NCI-H510A (cell line): ENCODE data around the gene ASPHD1.
A peak's percentile ranks its signal among the peaks of the same experiment; 100 is the strongest.
"Not testable (repeated sequence)": the region's sequence is repeated elsewhere in the genome, so short reads cannot be mapped to it uniquely, and the experiment has no call there.

ENCODE experiments used
- DNase-seq: peaks from one replicate; lab custom pipeline; 2025; lab: John Stamatoyannopoulos, UW

The ASPHD1 gene

DNA sequence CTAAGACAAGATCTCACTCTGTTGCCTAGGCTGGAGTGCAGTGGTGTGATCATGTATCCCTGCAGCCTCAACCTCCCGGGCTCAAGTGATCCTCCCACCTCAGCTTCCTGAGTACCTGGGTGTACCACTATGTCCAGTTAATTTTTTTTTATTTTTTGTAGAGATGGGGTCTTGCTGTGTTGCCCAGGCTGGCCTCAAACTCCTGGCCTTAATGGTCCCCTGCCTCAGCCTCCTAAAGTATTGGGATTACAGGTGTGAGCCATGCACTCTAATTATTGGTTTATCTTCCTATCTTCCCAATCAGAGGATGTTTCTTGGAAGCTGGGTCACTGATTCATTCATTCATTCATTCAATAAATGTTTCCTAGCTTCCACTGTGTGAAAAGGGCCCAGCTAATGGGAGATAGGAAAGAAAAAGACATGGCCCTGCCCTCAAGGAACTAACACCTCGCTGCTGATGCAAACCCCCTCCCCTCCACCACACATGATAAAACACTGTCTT lies 8.5 kb downstream of the ASPHD1 start:
- no peak for DNase-seq

DNA sequence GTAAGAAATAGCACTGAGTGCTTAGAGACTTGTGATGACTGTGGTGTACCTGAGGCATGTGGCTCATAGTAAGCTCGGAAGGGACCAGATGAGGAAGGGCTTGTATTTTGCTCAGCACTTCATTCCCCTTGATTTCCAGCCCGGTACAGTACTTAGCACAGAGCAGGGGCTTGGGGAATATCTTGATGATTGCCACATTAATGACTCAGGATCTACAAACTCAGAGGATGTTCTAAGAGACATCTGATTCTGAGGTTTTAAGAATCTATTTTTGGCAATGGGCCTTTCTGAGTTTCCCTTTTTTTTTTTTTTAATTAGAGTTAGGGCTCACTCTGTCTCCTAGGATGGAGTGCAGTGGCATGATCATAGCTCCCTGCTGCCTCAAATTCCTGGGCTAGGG lies 9.1 kb downstream of the ASPHD1 start:
- no peak for DNase-seq

DNA sequence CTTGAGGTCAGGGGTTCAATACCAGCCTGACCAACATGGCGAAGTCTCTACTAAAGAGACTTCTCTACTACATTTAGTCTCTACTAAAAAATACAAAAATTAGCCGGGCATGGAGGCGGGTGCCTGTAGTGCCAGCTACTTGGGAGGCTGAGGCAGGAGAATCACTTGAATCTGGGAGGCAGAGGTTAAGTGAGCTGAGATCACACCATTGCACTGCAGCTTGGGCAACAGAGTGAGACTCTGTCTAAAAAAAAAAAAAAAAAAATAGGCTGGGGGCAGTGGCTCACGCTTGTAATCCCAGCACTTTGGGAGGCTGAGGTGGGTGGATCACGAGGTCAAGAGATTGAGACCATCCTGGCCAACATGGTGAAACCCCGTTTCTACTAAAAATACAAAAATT lies 9.6 kb downstream of the ASPHD1 start:
- DNase-seq, result not testable (repeated sequence)

DNA sequence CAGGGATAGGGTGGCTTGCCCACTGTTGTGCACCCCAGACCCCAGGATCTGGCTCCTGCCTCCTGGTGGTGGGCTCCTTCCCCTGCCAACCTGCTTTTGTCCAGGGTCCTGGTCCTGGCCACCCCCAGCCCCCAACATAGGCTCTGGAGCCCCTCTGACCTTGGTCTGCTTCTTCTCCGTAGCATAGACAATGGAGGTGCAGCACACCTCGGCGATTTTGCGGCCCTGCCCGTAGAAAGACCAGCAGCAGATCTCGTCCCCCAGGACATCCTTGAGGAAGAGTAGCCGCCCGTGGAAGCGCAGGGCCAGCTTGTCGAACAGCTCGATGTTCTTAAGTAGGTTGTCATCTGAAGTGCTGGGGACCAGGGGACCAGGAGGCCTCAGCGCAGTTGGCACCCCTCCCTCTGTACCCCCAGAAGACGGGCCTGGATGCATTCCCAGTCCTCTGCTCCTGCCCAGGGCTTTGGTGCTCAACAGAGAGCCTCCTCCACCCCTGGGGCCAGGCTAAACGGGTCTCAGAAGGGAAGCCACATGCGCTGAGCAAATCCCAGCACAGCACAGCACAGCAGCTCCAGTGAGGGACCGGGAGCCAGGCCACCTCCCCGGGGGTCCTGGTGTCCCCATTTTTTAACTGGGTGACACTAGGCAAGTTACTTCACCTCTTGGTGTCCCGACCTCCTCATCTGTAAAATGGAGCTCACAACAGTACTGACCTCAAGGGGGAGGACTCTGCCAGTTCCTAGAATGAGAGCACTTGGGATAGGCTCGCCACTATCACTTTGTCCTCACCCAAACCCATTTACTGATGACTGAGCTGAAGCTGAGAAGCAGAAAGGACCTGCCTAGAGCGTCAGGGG lies 10.8 kb downstream of the ASPHD1 start:
- DNase-seq, result no peak

DNA sequence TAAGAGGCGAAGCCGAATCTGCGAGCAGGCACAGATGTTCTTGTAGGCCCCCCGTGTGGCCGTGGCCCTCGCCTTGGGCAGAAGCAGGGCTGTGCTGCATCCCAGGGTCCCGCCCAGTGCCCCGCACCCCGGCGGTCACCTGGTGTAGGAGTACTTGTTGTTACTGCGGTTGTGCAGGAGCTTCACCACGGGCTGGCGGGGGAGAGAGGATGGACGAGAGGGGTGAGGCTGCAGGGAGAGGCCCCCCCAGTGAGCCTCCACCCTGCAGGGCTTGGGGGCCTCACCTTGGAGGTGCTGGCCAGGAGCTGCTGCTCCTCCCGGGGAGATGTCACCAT lies 11.4 kb downstream of the ASPHD1 start:
- no peak for DNase-seq

DNA sequence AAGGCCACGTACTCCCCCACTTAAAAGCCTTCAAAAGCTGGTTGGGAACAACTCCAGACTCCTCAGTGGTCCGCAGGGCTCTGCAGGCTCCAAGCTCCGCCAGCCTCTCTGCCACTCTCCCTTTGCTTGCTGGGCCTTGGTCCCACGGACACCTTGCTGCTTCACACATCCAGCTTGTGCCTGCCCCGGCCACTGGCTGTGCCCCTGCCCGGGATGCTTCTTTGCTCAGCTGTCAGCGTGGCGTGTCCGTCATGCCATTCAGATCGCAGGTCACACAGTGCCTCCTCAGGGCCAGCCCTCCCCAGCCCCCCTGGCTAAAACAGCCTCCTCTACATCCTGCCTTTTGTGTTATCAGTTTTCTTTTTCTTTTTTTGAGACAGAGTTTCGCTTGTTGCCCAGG lies 11.8 kb downstream of the ASPHD1 start:
- no peak for DNase-seq

DNA sequence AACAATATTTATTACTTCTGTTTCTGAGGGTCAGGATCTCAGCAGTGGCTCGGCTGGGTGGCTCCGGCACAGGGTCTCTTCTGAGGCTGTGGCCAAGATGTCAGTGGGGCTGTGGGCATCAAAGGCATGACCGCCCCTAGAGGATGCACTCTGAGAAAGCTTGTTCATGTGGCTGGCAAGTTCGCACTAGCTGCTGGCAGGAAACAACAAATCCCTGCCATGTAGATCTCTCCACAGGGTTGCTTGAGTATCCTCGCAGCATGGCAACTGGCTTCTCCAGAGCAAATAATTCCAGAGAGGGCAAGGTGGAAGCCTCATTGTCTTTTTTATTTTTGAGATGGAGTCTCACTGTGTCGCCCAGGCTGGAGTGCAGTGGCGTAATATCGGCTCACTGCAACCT lies 13.2 kb downstream of the ASPHD1 start:
- no peak for DNase-seq

DNA sequence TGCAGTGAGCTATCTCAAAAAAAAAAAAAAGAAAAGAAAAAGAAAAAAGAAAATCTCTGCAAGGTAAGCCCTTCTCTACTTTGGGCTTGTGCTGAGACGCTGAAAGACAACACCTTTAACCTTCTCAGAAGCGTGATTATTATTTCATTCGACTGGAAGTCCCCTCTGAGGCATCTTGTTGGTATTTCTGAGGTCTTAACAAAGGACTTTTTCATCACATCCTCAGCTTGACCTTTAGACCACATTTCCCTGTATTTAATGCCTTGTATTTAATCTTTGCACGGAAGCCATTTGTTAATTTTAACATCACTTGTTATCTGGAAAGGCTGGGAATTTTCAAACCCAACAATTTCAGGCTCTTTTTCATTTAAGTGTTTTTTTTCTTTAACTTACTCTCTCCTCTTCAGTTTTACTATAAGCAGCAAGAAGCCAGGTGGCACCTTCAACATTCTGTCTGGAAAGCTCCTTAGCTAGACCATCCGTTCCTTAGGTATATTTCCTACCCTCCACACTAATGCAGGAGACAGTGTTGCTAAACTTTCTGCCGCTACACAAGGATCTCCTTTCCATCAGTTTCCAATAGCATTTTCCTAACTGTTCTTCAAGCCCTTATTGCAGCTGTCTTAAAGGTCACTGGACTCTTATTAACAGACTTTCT lies 15.4 kb downstream of the ASPHD1 start:
- DNase-seq, result no peak

DNA sequence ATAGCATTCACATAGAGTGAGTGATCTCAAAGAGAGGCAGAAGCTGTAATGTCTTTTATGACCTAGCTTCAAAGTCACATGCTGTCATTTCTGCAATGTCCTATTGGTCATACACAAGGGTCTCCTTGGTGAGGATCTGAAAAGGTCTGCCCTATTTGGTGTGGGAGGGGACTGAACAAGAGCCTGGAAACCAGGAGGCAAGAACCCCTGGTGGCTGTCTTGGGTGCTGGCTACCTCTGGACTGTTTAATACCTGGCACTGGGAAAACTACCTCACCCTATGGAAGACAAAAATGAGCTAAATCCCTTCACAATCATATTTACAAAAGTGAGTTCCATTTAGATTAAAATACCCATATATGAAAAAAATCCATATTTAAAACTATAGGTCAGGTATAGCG lies 16.7 kb downstream of the ASPHD1 start:
- no peak for DNase-seq

DNA sequence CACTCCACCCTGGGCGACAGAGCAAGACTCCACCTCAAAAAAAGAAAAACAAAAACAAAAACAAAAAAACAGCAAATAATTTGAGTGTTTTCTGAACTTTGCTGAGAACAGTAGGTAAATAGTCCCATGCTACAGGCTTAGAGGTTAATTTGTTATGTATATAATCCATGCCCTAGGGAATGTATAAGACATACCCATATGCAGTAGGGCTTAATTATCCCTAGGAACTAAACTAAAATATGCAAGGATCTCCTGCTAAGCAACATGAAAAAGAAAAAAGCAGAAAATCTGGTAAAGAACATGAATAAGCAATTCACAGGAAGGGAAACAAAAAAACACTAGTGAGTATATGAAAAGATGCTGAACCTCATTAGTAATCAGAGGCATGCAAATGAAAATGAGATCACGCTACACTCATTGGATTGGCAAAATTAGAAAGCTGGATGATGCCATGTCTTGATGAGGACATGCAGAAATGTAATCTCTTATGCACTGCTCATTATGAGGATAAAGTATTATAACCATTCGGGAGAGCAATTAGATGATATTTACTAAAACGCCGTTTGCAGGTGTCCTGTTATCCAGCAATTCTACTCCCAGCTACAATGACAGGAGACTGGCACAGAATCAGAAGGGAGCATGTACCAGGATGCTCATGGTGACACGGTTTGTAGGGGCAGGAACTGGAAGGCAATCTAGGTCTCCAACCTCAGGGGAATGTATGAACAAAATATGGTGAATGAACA lies 20.2 kb downstream of the ASPHD1 start:
- no peak for DNase-seq

DNA sequence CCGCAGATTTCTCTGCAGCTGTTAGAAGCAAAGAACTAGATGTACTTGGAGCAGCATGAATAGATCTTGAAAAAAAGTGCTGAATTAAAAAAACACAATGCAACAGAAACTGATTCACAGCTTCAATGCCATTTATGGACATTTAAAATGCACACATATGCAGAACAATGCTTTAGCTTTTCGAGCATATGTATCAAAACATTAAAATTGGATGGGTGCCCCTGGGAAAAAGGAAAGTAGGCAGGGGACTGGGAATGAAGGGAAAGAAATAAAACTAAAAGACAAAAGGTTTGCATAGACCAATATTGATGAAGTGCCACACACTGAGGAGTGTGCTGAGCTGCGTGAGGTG lies 20.7 kb downstream of the ASPHD1 start:
- DNase-seq, result no peak

DNA sequence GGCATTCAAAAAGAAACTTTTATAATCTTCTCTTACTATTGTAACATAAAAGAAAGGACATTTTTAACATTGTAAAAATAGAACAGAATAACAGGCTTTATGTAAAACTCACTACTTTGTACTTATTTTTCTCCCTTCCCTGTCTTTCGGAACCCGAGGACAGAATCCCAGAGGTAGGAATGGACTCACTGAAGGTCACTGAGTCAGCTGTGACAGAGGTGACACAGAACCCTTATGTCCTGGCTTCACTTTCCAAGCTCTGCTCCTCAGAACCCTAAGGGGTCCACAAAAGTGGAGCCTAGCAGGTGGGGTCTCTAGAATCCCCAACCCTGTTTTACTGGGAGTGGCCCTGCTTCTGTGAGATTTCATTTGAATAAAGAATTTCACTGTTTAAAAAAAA lies 22.0 kb downstream of the ASPHD1 start:
- no peak for DNase-seq

DNA sequence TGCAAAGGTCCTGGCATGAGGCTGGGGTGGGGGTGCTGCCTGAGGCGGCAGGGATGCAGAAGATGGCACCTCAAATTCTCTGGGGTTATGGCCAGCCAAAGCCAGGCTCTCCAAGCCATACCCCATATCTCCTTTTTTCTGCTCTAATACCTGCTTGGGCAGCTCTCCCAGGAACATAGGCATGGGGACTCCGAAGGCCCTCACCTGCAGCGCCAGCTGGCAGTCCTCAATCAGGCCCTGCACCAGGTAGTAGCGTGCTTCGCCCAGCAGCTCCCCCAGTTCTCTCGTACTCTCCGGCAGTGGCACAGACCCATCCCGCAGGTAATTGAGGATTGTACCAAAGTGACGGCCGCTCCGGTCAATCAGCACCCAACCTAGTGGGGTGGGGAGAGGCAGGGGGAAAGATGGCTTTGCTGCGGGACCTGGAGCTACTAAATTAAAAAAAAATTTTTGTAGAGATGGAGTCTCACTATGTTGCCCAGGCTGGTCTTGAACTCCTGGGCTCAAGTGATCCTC lies 22.8 kb downstream of the ASPHD1 start:
- no peak for DNase-seq

DNA sequence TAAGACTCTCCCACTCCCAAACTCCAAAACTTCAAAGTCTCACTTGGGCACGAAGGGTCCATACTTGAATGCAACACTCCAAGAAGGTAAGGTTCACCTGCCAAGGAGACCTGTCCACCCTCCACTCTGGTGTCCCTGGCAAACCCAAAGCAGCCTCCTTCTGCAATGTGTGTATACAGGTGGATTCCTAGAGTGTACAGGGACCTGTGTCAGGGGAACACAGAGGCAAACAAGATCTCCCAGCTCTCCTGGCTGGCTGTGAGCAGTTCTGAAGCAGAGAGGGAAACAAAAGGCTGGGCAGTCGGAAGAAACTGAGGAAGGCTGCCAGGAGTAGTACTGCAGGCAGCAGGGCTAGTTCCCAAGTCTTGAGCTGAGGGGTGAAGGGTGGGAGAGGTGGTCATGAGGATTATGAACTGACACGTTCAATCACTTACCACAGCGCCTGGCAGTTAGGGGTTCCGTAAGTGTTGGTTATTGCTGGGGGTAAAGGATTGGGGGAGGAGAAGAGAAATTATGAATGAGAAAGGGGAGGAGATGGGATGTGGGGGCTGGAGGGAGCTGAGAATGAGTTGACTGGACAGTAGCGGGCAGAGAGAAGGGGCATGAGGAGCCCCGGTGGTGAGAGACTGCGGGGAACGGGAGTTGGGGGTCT lies 24.9 kb downstream of the ASPHD1 start:
- DNase-seq, result no peak

DNA sequence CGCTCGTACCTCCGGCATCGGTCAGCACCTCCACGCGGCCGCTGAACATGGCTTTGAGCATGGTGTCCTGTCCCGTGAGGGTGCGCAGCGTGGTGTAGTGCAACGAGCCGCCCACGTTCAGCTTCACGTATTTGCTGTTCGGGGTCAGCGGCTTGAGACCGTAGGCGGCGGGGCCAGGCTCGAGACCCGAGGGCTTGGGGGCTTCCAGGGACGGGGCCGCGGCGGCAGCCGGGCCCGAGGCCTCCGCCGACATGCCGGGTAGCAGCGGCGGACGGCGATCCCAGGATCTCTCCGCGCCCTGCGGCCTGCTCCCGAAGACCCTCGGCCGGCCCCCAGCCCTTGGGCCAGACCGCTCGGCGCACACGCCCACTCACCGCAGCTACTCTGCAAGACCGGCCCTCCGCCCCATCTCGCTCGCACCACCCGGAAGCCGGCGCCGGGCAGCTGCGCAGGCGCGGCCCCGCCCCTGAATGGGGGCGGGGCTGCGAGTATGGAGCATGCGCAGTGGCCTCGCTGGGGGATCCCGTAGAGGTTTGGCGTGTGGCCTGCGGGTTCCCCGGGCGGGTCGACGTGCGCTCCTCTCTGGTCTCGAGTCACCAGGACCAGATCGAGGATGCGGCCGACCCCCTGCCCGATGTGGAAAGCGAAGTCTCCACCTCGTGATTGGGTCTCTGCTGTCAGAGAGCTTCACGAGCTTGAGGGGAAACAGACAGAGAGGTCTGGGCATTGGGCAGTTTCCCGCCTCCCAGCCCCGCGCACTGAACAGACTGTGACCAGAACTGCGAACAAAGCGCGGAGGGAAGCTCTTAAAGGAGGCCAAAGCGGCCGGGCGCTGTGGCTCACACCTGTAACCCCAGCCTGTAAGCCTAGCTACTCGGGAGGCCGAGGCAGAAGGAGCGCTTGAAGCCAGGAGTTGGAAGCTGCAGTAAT lies 25.8 kb downstream of the ASPHD1 start, which contains the start of gene KCTD13:
Gene KCTD13, minus strand, starts transcription at position 446 of the 930 bp plus-strand sequence. Its CDS starts 193 bp downstream, at position 253.
- DNase-seq, result peak; percentile 89

DNA sequence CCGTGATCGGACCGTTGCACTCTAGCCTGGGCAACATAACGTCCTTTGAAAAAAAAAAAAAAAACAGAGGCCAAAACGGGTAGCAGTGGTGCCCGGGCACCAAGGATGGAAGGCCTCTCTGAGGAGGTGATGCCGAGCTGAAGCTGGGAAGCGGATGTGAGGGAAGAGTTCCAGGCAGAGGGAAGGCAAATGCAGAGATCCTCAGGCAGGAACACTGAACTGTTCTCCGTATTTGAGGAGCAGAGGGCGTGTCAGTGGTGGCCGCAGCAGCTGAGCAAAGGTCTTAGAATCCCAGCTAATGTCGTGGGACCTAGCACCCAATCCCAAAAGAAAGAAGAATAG lies 26.4 kb downstream of the ASPHD1 start:
- no peak for DNase-seq

DNA sequence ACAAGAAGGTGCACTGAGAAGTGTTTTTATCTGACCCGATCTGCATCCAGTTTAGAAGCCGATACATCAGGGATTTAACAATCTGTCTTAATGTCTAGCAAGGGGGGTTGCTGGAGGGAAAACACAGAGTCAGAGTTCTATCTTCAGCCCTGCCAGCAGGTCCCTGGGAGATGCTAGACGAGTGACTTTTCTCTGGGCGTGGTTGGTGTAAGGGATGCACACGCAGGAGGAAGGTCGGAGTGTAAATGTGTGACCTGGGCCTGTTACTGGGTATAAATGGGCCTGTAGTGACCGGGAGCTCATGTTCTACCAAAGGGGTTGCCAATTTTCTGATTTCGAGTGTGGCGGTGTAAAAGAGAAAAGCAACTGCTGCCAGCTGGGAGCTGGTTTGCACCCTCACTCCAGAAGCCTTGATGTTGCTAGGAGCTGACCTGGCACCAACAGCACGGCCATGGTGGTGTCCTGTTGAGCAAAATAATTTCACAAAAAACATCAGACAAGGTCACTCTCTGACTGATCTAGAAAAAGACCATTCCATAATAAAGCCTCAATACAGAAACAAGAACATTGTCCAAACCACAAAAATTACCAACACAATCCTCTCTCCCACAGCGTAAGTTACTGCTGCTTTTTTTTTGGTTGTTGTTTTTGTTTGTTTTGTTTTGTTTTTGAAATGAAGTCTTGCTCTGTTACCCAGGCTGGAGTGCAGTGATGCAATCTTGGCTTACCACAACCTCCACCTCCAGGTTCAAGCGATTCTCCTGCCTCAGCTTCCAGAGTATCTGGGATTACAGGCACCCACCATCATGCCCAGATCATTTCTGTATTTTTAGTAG lies 27.0 kb downstream of the ASPHD1 start:
- DNase-seq, result no peak

DNA sequence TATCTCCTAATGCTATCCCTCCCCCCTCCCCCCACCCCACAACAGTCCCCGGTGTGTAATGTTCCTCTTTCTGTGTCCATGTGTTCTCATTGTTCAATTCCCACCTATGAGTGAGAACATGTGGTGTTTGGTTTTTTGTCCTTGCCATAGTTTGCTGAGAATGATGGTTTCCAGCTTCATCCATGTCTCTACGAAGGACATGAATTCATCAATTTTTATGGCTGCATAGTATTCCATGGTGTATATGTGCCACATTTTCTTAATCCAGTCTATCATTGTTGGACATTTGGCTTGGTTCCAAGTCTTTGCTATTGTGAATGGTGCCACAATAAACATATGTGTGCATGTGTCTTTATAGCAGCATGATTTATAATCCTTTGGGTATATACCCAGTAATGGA lies 31.5 kb downstream of the ASPHD1 start:
- not testable (repeated sequence) for DNase-seq

DNA sequence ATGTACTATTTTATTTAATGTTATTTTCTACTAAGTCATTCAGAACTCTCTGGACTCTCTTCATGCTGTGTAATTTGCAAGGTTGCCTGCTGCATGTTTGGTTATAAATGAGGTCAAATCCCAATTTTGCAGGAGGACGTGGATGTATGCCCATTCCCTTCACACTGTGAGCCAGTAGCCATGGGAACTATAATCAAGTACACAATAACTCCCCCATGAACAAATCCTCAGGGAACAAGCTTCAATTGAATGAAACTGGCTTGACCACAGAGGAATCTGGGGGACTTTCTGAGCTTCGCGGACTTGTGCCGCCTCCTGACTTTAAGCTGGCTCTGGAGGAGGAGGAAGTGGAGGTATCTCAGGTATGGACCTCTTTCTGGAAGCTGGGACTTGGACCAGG lies 40.4 kb downstream of the ASPHD1 start:
- no peak for DNase-seq
